PC-3 (cell line): ENCODE data around the gene DERL3.

Experiments used
- EZH2 ChIP-seq: fragments of 300-600 bp; sonication (generic); IDR thresholded peaks from one replicate; pipeline ENCODE4 v1.6.1; 2017; ENCODE audit warnings: antibody characterized with exemption, mild to moderate bottlenecking, low read length; ENCODE audit not compliant: unreplicated experiment
- EZH2phosphoT487 ChIP-seq: fragments of 300-600 bp; sonication (generic); IDR thresholded peaks from 2 replicates; pipeline ENCODE4 v1.6.1; 2018; ENCODE audit warnings: mild to moderate bottlenecking, antibody characterized with exemption, low read length, borderline replicate concordance
- TF ChIP-seq, protein P1 (sequence below): fragments of 300-600 bp; sonication (generic); conservative IDR thresholded peaks from 2 replicates; pipeline ENCODE4 v1.5.1; 2017; ENCODE audit warnings: antibody characterized with exemption, low read depth, mild to moderate bottlenecking, low read length

DNA sequence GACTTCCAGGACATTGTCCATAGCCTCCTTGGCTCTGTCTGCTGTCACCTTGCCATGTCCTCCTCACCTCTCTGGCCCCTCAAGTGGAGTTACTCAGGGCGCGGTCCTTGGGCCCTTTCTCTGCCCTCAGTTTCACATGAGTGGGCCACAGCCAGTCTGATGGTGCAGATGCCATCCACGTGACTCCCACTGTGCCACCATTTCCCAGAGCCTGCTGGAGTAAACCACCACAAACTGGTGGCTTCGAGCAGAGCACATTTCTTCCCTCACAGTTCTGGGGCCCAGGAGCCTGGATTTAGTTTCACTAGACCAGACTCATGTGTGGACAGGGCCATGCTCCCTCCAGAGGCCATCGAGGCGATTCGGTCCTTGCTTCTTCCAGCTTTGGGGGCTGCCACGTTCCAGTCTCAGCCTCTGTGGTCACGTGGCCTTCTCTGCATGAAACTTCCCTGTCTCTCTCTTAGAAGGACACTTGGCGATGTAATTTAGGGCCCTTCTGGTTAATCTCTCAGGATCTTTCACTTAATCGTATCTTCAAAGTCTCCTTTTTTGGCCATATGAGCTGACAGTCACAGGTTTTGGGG lies 37.5 kb downstream of the DERL3 start:
- no peak for TF ChIP-seq EZH2
- TF ChIP-seq, protein P1, sequence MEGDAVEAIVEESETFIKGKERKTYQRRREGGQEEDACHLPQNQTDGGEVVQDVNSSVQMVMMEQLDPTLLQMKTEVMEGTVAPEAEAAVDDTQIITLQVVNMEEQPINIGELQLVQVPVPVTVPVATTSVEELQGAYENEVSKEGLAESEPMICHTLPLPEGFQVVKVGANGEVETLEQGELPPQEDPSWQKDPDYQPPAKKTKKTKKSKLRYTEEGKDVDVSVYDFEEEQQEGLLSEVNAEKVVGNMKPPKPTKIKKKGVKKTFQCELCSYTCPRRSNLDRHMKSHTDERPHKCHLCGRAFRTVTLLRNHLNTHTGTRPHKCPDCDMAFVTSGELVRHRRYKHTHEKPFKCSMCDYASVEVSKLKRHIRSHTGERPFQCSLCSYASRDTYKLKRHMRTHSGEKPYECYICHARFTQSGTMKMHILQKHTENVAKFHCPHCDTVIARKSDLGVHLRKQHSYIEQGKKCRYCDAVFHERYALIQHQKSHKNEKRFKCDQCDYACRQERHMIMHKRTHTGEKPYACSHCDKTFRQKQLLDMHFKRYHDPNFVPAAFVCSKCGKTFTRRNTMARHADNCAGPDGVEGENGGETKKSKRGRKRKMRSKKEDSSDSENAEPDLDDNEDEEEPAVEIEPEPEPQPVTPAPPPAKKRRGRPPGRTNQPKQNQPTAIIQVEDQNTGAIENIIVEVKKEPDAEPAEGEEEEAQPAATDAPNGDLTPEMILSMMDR: no peak
- no peak for TF ChIP-seq EZH2phosphoT487
